COLO829 (cell line): ENCODE results near the gene YKT6.

Source experiments
- DNase-seq: peaks from one replicate; pipeline ENCODE4 v3.0.0; 2012; ENCODE audit warnings: low spot score

The YKT6 gene

DNA sequence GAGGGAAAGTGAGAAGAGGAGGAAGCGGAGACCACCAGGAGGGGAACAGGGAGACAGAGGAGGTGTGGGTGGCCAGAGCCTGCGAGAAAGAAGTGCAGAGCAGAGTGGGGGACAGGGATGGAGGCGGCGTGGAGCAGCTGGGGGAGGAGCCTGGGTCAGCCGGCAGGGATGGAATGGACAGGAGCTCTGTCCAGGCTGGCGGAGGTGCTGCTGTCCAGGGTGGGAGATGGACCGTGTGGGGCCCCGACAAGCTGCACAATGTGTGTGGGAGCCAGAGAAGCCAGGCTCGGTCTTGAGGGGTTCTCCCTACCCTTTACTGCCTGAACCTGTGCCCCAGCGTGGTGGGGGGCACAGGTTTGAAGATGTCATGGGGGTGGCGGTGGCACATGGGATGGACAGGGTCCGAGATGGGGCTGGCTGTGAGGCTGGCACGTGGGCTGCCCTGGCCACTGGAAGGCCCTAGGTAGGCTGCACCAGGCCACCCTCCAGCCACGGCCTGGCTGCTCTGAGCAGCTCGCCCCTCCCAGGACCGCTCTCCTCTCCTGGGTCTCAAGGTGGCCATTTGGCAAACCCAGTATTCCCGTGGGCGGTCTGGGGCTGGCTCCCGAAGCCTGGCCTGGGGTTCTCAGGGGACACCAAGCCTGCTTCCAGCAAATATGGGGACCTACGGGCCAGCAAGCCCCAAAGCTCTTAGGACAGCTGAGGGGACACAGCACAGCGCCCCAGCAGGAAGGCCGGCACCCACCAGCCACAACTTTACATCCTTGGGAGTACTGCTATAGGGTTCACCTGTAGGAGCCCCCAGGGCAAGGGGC is 32.3 kb downstream of the YKT6 start:
- no peak for DNase-seq

DNA sequence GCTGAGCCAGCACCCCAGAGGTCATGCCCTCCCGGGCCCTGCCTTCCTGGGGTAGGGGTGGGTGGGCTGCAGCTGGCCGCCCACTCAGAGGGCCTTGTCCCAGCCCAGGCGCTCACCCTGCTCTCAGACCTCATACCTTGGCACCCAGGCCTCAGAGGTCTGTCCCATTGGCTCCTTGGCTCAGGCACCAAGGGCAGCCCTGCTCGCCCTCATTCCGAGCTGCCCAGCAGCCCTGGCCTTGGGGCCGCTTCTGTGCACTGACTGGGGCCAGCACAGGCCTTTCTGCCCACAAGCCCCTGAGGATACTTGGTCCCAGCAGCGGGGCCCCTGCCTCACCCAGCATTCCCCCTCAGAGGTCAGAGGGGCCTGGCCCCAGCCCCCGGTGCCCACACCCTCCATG is 34.3 kb downstream of the YKT6 start:
- DNase-seq, result no peak

GRCh38 chr7:44235582-44236332 is 35.0 kb downstream of the YKT6 start:
- no peak for DNase-seq

GRCh38 chr7:44236333-44236728 is 35.6 kb downstream of the YKT6 start:
- no peak for DNase-seq

DNA sequence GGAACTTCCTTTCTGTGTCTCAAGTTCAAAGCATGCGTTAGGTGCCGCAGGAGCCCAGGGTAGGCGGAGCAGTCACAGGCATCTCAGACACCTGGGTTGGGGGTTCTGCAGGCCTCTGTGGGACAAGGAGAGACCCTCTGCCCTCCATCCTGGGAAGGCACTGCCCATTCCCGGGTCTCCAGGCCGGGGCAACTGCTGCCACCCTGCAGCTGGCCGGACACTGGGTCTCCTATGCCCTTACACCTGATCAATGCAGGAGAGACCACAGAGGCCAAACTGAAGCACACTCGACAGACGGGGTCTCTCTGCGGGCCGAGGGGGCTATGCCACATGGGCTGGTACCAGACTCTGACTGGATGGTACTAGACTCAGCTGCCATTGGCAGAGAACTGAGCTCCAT is 36.9 kb downstream of the YKT6 start:
- DNase-seq, result no peak

GRCh38 chr7:44238116-44238695 is 37.4 kb downstream of the YKT6 start:
- DNase-seq, result no peak

DNA sequence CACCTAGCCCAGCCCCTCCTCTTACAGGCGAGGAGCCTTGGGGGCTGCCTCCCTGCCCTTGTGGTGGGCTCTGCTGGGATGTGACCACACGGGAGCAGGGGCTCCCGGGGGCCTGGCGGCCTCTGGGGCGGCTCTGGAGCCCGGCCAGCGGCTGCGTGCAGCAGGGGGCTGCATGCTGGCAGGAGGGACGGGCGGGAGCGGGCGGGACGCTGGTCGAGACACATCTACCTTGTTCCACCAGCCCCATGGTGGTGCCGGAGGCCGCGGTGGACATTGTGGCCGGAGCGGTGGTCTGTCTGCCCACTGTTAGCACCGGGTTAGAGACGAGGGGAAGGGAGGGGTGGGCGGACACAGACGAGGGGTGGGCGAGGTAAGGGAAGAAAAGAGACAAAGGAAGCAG is 38.6 kb downstream of the YKT6 start:
- no peak for DNase-seq

DNA sequence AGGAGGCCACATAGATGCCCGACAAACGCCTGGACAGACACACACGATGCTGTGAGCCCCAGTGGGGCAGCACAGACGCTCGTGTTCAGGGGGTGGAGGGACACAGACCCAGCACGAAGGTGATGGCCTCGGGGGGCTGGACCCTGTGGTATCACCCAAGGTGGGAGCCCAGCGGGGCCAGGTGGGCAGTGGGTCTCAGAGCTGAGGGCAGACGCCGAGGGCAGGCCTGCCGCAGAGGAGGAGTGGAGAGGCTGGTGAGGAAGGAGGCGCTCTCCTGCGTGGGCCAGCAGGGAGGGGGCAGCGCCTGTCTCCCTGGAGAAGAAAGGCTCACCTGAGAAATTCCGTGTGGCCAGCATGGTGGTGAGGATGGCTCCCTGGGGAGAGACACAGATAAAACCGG is 39.6 kb downstream of the YKT6 start:
- DNase-seq, result no peak

DNA sequence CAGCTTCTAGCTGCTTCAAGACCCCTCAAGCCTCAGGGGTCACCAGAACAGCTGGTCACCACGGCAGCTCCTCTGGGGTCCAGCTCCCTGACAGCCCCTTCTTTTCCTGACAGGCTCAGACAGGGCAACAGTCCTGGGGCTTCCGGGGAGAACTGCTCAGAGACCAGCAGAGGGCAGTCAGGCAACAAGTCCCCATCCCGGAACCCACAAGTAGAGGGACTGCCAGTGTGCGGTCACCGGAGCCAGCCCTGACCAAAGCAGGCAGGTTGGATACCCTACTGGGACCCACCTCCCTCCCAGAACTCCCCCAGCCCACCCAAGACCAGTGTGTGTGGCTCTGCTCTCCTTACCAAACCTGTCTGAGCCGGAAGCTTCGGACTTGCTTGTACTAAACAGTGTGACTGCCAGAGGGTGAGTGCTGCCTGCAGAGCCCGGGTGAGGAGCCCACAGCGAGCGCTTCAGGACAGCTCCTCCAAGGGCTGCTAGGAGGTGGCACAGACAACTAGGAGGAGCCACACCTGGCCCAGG is 40.3 kb downstream of the YKT6 start:
- DNase-seq, result peak; percentile 87

- DNase-seq, result no peak
Measured at GRCh38 chr7:44242091-44242490, 41.3 kb downstream of the YKT6 start.

- peak; percentile 20 for DNase-seq
Measured at GRCh38 chr7:44244282-44244681, 43.5 kb downstream of the YKT6 start.

DNA sequence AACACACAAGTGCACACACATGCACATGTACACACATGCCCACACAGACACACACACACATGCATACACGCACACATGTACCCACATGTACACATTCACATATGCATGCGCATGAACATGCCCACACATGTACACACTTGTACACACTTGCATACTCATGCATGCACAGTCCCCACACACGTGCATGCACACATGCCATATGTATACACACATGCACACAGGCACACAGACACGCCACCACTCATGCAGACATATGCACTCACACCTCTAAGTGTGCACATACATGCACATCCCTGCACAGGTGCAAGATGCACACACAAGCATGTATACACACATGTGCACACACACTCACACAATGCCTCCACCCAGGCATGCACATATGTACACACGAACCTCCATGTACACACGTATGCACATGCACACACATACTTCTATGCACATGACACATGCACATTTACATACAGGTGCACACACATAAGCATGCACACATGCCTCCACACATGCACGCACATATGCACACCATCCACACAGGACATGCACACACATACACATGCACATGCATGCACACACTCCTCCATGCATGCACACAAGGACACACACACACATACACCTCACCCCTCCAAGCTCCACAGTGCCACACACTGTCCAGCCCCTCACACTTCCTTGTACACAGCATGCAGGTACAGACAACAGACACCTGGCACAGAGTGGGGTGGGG is 45.8 kb downstream of the YKT6 start:
- DNase-seq, result no peak

- no peak for DNase-seq
Measured at GRCh38 chr7:44247868-44248651, 47.3 kb downstream of the YKT6 start.

DNA sequence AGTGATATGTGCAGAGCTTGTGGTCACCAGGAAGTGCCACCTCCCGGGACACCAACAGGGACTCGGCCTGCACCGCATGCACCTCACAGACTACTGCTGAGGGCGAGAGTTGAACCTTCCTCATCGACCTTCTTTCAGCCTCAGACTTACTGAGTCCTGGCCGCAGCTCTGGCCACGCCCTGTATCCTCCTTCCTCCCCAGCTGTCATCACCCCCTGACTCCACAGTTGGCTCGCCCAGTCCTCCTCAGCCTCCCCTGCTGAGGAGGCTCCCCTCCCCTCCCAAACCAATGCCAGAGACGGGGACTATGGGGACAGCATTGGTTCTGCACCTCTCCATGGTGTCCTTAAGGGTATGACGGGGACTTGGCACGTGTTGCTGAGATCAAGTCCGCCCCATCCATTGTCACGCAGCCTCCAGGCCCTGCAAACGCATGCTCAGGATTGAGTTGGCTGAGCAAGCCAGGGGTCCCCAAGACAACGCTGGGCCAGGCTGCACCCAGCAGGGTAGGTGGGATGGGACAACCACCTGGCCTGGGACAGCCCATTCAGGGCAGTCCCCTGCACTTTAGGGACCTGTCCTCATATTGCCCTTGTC is 49.0 kb downstream of the YKT6 start:
- DNase-seq, result no peak

DNA sequence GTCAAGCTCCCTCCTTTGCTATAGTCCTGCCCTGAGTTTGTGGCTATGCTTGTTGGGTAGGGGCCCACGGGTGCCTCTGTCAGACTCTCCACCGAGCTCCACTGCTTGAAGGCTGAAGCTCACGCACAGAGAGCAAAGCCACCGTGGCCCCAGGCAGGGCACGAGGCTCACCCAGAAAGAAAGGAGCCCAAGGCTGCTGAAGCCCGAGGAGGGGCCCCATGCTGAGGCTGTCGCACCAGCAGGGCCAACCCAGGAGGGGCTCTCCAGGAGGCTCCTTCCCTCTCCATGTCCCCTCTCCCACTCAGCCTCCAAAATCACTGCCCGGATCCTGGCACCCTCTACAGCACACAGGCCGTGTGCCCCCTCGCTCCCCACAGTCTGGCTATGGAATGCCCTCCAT is 50.5 kb downstream of the YKT6 start:
- DNase-seq, result no peak

- no peak for DNase-seq
Measured at GRCh38 chr7:44251881-44252280, 51.1 kb downstream of the YKT6 start.

- no peak for DNase-seq
Measured at GRCh38 chr7:44256459-44256858, 55.7 kb downstream of the YKT6 start.

- DNase-seq, result no peak
Measured at GRCh38 chr7:44257213-44257612, 56.4 kb downstream of the YKT6 start.

DNA sequence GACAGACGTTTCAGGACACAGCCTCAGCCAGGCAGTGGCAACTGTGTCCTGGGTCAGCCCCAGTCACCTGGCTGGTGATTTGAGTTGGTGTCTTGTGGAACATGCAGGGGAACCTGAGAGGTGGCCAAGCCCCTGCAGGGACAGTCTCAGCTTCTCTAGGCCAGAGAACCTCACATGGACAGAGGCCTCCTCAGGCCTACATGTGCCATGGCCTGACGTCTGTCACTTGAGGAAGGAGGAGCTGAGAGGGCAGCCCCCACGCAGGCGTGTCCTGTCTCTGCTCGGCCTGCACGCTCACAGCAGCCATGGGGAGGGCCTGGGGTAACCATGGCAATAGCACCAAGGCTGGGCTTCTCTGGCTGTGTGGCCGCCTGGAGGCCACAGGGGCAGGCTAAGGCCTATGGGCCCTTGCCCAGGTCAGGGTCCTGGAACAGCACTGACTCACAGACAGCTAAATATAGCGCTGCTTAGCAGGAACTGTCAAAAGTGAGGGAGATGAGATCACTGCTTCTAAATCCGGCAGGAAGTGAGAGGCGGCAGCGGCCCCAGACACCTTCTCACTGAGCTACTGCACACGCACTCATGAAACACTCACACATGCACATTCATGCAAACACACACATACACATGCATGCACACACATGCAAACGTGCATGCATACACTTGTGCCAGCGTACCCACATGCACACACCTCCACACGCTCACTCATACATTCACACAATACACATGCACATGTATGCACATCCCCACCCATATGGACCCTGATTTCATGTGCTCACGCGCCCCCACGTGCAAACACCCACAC is 57.0 kb downstream of the YKT6 start:
- peak; percentile 53 for DNase-seq

DNA sequence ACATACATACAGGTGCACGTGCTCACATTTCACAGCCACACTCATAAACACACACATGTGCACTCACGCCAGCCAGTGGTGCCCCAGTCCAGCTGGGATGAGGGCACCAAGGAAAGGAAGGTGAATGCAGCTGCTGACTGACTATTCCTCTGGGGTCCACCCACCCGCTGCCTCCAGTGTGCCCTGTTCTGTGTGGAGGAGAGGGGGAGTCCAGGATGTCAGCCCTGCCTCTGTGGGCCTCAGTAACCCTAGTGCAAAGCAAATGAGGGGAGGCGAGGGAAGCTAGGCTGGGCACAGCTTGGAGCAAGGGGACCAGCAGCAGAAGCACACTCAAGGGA is 57.6 kb downstream of the YKT6 start:
- DNase-seq, result no peak
